SK-N-SH treated with all-trans-retinoic acid at 6 μM for 48 hours (cell line): Measurements from ENCODE around the gene UBXN4.

ENCODE experiments used
- ATAC-seq: fragments of 200-7000 bp; cut with Tn5 transposase; 3 replicates; pipeline ENCODE4 v1.9.1; 2020; ENCODE audit warnings: mild to moderate bottlenecking, moderate library complexity
- ARNTL ChIP-seq: fragments of 450-650 bp; formaldehyde crosslinking; IDR thresholded peaks from 2 replicates; pipeline ENCODE4 v1.5.0; 2020; ENCODE audit warnings: low read depth, mild to moderate bottlenecking, moderate library complexity, borderline replicate concordance
- BACH2 ChIP-seq: fragments of 250-450 bp; sonication (Bioruptor Pico); IDR thresholded peaks from 2 replicates; pipeline ENCODE4 v1.9.0; 2021; ENCODE audit warnings: mild to moderate bottlenecking, borderline replicate concordance
- CSDC2 ChIP-seq: fragments of 250-450 bp; sonication (Bioruptor Pico); IDR thresholded peaks from 2 replicates; pipeline ENCODE4 v1.5.0; 2020; ENCODE audit warnings: mild to moderate bottlenecking, moderate library complexity
- ESRRG ChIP-seq: fragments of 250-450 bp; sonication (Bioruptor Pico); IDR thresholded peaks from 2 replicates; pipeline ENCODE4 v1.6.1; 2021; ENCODE audit warnings: mild to moderate bottlenecking
- GLIS3 ChIP-seq: fragments of 250-450 bp; sonication (Bioruptor Pico); IDR thresholded peaks from 2 replicates; pipeline ENCODE4 v1.5.0; 2020; ENCODE audit warnings: mild to moderate bottlenecking, moderate library complexity
- ISL1 ChIP-seq: fragments of 250-450 bp; sonication (Bioruptor Pico); IDR thresholded peaks from 2 replicates; pipeline ENCODE4 v2.1.2; 2022; ENCODE audit warnings: mild to moderate bottlenecking, moderate library complexity
- OSR1 ChIP-seq: fragments of 250-450 bp; sonication (Bioruptor Pico); IDR thresholded peaks from 2 replicates; pipeline ENCODE4 v1.8.0; 2022; ENCODE audit warnings: moderate library complexity, mild to moderate bottlenecking, inconsistent platforms
- PPARA ChIP-seq: fragments of 250-450 bp; sonication (Bioruptor Pico); IDR thresholded peaks from 2 replicates; pipeline ENCODE4 v1.5.0; 2020; ENCODE audit warnings: mild to moderate bottlenecking, borderline replicate concordance
- RARB ChIP-seq: fragments of 250-450 bp; sonication (Bioruptor Pico); IDR thresholded peaks from 2 replicates; pipeline ENCODE4 v1.8.0; 2021; ENCODE audit warnings: mild to moderate bottlenecking, moderate library complexity
- TCF4 ChIP-seq: fragments of 250-450 bp; sonication (Bioruptor Pico); IDR thresholded peaks from 2 replicates; pipeline ENCODE4 v1.8.0; 2021; ENCODE audit warnings: mild to moderate bottlenecking, moderate library complexity, borderline replicate concordance
- TOX ChIP-seq: fragments of 250-450 bp; sonication (Bioruptor Pico); IDR thresholded peaks from 2 replicates; pipeline ENCODE4 v1.8.0; 2021; ENCODE audit warnings: mild to moderate bottlenecking, moderate library complexity, borderline replicate concordance
- ZC3H10 ChIP-seq: fragments of 250-450 bp; sonication (Bioruptor Pico); IDR thresholded peaks from 2 replicates; pipeline ENCODE4 v1.5.1; 2021; ENCODE audit warnings: mild to moderate bottlenecking, moderate library complexity
- ZFP3 ChIP-seq: fragments of 250-450 bp; sonication (Bioruptor Pico); IDR thresholded peaks from 2 replicates; pipeline ENCODE4 v1.5.0; 2020; ENCODE audit warnings: mild to moderate bottlenecking, moderate library complexity
- ZFP30 ChIP-seq: fragments of 450-650 bp; formaldehyde crosslinking; IDR thresholded peaks from 2 replicates; pipeline ENCODE4 v1.5.0; 2022; ENCODE audit warnings: mild to moderate bottlenecking, moderate library complexity
- ZNF565 ChIP-seq: fragments of 450-650 bp; formaldehyde crosslinking; conservative IDR thresholded peaks from 2 replicates; pipeline ENCODE4 v1.5.0; 2020; ENCODE audit warnings: low read depth, mild to moderate bottlenecking, moderate library complexity
- ZNF70 ChIP-seq: fragments of 450-650 bp; formaldehyde crosslinking; IDR thresholded peaks from 2 replicates; pipeline ENCODE4 v1.5.0; 2020; ENCODE audit warnings: mild to moderate bottlenecking, moderate library complexity
- ZNF8 ChIP-seq: fragments of 450-650 bp; formaldehyde crosslinking; IDR thresholded peaks from 2 replicates; pipeline ENCODE4 v1.5.0; 2020; ENCODE audit warnings: mild to moderate bottlenecking, moderate library complexity
- TF ChIP-seq, protein P1 (sequence below): fragments of 250-450 bp; sonication (Bioruptor Pico); IDR thresholded peaks from 2 replicates; pipeline ENCODE4 v1.5.1; 2020; ENCODE audit warnings: low read depth, mild to moderate bottlenecking, moderate library complexity
- TF ChIP-seq, protein P2 (sequence below): fragments of 250-450 bp; sonication (Bioruptor Pico); IDR thresholded peaks from 2 replicates; pipeline ENCODE4 v1.5.1; 2021; ENCODE audit warnings: mild to moderate bottlenecking, moderate library complexity
- TF ChIP-seq, protein P3 (sequence below): fragments of 250-450 bp; sonication (Bioruptor Pico); IDR thresholded peaks from 2 replicates; pipeline ENCODE4 v1.8.0; 2020; ENCODE audit warnings: mild to moderate bottlenecking, moderate library complexity, borderline replicate concordance
- TF ChIP-seq, protein P4 (sequence below): fragments of 250-450 bp; sonication (Bioruptor Pico); IDR thresholded peaks from 2 replicates; pipeline ENCODE4 v1.5.0; 2020; ENCODE audit warnings: mild to moderate bottlenecking, moderate library complexity

UBXN4 gene

DNA sequence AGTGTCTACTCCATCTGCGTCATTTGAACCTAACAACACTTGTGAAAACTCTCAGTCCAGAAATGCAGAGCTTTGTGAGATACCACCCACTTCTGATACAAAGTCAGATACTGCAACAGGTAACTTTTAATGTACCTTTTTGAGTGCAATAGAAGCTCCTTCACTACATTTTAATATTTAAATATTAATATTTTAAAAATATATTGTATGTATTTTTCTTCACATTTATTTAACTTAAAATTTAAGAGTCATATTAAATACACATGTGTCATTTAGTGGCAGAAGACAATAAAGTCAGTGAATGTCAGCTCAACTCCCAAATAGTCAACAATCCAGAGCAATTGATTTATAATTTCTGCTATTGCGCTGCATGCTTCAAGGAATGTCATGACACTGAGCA is 13.9 kb downstream of the UBXN4 start:
- TF ChIP-seq TOX, result no peak
- ATAC-seq, result no peak

- no peak for ATAC-seq
Measured at GRCh38 chr2:135756692-135757091, 15.0 kb downstream of the UBXN4 start.

GRCh38 chr2:135762022-135762421 is 20.4 kb downstream of the UBXN4 start:
- TF ChIP-seq, protein P1, sequence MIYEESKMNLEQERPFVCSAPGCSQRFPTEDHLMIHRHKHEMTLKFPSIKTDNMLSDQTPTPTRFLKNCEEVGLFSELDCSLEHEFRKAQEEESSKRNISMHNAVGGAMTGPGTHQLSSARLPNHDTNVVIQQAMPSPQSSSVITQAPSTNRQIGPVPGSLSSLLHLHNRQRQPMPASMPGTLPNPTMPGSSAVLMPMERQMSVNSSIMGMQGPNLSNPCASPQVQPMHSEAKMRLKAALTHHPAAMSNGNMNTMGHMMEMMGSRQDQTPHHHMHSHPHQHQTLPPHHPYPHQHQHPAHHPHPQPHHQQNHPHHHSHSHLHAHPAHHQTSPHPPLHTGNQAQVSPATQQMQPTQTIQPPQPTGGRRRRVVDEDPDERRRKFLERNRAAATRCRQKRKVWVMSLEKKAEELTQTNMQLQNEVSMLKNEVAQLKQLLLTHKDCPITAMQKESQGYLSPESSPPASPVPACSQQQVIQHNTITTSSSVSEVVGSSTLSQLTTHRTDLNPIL, result no peak
- TF ChIP-seq ZFP30 (CRISPR knock-in tag) (no peak), OSR1 (CRISPR knock-in tag) (no peak), ZNF8 (CRISPR knock-in tag) (no peak), TOX (no peak), RARB (no peak), ZNF70 (CRISPR knock-in tag) (no peak), GLIS3 (CRISPR knock-in tag) (no peak), PPARA (no peak), ISL1 (CRISPR knock-in tag) (no peak)
- TF ChIP-seq, protein P2, sequence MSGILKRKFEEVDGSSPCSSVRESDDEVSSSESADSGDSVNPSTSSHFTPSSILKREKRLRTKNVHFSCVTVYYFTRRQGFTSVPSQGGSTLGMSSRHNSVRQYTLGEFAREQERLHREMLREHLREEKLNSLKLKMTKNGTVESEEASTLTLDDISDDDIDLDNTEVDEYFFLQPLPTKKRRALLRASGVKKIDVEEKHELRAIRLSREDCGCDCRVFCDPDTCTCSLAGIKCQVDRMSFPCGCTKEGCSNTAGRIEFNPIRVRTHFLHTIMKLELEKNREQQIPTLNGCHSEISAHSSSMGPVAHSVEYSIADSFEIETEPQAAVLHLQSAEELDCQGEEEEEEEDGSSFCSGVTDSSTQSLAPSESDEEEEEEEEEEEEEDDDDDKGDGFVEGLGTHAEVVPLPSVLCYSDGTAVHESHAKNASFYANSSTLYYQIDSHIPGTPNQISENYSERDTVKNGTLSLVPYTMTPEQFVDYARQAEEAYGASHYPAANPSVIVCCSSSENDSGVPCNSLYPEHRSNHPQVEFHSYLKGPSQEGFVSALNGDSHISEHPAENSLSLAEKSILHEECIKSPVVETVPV (CRISPR knock-in tag), result no peak
- TF ChIP-seq, protein P3, sequence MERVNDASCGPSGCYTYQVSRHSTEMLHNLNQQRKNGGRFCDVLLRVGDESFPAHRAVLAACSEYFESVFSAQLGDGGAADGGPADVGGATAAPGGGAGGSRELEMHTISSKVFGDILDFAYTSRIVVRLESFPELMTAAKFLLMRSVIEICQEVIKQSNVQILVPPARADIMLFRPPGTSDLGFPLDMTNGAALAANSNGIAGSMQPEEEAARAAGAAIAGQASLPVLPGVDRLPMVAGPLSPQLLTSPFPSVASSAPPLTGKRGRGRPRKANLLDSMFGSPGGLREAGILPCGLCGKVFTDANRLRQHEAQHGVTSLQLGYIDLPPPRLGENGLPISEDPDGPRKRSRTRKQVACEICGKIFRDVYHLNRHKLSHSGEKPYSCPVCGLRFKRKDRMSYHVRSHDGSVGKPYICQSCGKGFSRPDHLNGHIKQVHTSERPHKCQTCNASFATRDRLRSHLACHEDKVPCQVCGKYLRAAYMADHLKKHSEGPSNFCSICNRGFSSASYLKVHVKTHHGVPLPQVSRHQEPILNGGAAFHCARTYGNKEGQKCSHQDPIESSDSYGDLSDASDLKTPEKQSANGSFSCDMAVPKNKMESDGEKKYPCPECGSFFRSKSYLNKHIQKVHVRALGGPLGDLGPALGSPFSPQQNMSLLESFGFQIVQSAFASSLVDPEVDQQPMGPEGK (CRISPR knock-in tag), result no peak
- TF ChIP-seq, protein P4, sequence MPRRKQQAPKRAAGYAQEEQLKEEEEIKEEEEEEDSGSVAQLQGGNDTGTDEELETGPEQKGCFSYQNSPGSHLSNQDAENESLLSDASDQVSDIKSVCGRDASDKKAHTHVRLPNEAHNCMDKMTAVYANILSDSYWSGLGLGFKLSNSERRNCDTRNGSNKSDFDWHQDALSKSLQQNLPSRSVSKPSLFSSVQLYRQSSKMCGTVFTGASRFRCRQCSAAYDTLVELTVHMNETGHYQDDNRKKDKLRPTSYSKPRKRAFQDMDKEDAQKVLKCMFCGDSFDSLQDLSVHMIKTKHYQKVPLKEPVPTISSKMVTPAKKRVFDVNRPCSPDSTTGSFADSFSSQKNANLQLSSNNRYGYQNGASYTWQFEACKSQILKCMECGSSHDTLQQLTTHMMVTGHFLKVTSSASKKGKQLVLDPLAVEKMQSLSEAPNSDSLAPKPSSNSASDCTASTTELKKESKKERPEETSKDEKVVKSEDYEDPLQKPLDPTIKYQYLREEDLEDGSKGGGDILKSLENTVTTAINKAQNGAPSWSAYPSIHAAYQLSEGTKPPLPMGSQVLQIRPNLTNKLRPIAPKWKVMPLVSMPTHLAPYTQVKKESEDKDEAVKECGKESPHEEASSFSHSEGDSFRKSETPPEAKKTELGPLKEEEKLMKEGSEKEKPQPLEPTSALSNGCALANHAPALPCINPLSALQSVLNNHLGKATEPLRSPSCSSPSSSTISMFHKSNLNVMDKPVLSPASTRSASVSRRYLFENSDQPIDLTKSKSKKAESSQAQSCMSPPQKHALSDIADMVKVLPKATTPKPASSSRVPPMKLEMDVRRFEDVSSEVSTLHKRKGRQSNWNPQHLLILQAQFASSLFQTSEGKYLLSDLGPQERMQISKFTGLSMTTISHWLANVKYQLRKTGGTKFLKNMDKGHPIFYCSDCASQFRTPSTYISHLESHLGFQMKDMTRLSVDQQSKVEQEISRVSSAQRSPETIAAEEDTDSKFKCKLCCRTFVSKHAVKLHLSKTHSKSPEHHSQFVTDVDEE (CRISPR knock-in tag), result no peak
- ATAC-seq, result peak; percentile 40; the same call in 1 of the 3 replicates

More at GRCh38 chr2:135756692-135757091, 15.0 kb downstream of the UBXN4 start:
- TF ChIP-seq TOX (no peak), GLIS3 (CRISPR knock-in tag) (no peak), ZC3H10 (no peak), ARNTL (no peak), ISL1 (CRISPR knock-in tag) (no peak), PPARA (no peak), ESRRG (CRISPR knock-in tag) (no peak), BACH2 (CRISPR knock-in tag) (no peak), TCF4 (no peak), ZNF565 (no peak), CSDC2 (no peak), OSR1 (CRISPR knock-in tag) (no peak), ZNF8 (CRISPR knock-in tag) (no peak), ZFP3 (no peak)
- TF ChIP-seq, protein P1, result no peak
- TF ChIP-seq, protein P4 (CRISPR knock-in tag), result no peak
